ENCODE results near the gene VAPB.

DNA sequence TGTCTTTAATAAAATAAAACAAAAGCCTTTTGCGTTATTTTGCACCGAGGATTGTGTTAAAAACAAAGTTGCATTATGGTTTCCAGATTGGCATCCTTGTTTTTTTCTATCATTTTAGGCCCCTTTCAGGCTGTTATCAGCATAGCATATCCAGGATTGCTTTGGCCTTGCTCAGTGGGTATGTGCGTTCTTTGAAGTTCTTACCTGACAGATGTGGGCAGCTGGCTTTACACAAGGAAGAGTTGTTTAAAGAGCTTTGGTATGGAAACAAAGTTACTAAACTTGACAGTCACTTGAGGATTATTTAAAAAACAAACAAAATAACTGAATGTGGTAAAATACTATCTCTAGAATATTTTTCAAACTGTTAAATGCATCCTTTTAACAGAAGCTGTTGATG is 6.6 kb downstream of the VAPB start:
- TF ChIP-seq, protein P1, sequence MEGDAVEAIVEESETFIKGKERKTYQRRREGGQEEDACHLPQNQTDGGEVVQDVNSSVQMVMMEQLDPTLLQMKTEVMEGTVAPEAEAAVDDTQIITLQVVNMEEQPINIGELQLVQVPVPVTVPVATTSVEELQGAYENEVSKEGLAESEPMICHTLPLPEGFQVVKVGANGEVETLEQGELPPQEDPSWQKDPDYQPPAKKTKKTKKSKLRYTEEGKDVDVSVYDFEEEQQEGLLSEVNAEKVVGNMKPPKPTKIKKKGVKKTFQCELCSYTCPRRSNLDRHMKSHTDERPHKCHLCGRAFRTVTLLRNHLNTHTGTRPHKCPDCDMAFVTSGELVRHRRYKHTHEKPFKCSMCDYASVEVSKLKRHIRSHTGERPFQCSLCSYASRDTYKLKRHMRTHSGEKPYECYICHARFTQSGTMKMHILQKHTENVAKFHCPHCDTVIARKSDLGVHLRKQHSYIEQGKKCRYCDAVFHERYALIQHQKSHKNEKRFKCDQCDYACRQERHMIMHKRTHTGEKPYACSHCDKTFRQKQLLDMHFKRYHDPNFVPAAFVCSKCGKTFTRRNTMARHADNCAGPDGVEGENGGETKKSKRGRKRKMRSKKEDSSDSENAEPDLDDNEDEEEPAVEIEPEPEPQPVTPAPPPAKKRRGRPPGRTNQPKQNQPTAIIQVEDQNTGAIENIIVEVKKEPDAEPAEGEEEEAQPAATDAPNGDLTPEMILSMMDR (IDR thresholded peaks at IDR 0.05), result no peak
- no peak for TF ChIP-seq POLR2A (IDR thresholded peaks at IDR 0.05)
